Measurements from ENCODE around the gene HHAT. TPM values are rescaled to one million over a fixed set of nuclear protein-coding genes. Genes with fewer than 3 reads are reported as not detected.

Gene HHAT
- total and polyA plus RNA-seq, 2 of the 13 experiments (the other 11 are each of a cell fraction or from before 2014, with no cell fraction given): 2.6 to 4.9 TPM

GRCh38 chr1:210378736-210379135 is 50.0 kb downstream of the HHAT start:
- H3K27me3 ChIP-seq (ENCODE audit: control insufficient read depth in 1 of 2, insufficient read depth in 2 of 2, low read length in 2 of 2): no peaks in the 10 kb centered on the region
- ATAC-seq: no peak
- BruUV-seq (replicated peaks): no TSS peak
- WGBS (ENCODE audit: low lambda C conversion rate): 96% methylated on average over 1 of the region's 1 CpG
- CTCF ChIA-PET (ENCODE audit: low intra/inter-chr PET ratio, low total read pairs): no interaction called here
- H3K4me3 ChIP-seq (replicated peaks in 1 of 3; ENCODE audit: insufficient read depth in 1 of 3, low read depth in 2 of 3, low read length in 3 of 3): no peak overlapping the region
- H3K79me2 ChIP-seq (ENCODE audit: insufficient read depth, low read length): no peaks in the 10 kb centered on the region
- no peak for TF ChIP-seq HES4 (CRISPR knock-in tag; IDR thresholded peaks at IDR 0.05; ENCODE audit: borderline replicate concordance)
- no peak for TF ChIP-seq REST (IDR thresholded peaks at IDR 0.05; ENCODE audit: borderline replicate concordance in 1 of 2, low read depth in 1 of 2, low read length in 2 of 2)
- TF ChIP-seq ZNF354B (CRISPR knock-in tag; IDR thresholded peaks at IDR 0.05): no peak
- TF ChIP-seq SRSF1 (optimal IDR thresholded peaks at IDR 0.05; ENCODE audit: low read depth, low read length): no peak
- TF ChIP-seq ZNF605 (CRISPR knock-in tag; IDR thresholded peaks at IDR 0.05): no peak
- TF ChIP-seq, protein P1, sequence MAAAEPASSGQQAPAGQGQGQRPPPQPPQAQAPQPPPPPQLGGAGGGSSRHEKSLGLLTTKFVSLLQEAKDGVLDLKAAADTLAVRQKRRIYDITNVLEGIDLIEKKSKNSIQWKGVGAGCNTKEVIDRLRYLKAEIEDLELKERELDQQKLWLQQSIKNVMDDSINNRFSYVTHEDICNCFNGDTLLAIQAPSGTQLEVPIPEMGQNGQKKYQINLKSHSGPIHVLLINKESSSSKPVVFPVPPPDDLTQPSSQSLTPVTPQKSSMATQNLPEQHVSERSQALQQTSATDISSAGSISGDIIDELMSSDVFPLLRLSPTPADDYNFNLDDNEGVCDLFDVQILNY (CRISPR knock-in tag; conservative IDR thresholded peaks at IDR 0.05): no peak
- TF ChIP-seq ZNF749 (CRISPR knock-in tag; IDR thresholded peaks at IDR 0.05; ENCODE audit: borderline replicate concordance): no peak
- TF ChIP-seq NR2F1 (CRISPR knock-in tag; IDR thresholded peaks at IDR 0.05): no peak
- no peak for TF ChIP-seq ZNF10 (CRISPR knock-in tag; IDR thresholded peaks at IDR 0.05; ENCODE audit: borderline replicate concordance, low read depth)
- no peak for TF ChIP-seq ZNF264 (CRISPR knock-in tag; IDR thresholded peaks at IDR 0.05)
- no peak for TF ChIP-seq ZSCAN20 (CRISPR knock-in tag; IDR thresholded peaks at IDR 0.05; ENCODE audit: borderline replicate concordance)
- TF ChIP-seq PHB2 (IDR thresholded peaks at IDR 0.05; ENCODE audit: partially characterized antibody): no peak
- TF ChIP-seq JUND (CRISPR knock-in tag; IDR thresholded peaks at IDR 0.05): no peak
- TF ChIP-seq ZNF253 (CRISPR knock-in tag; IDR thresholded peaks at IDR 0.05; ENCODE audit: borderline replicate concordance): no peak
- no peak for TF ChIP-seq DNMT3B (CRISPR knock-in tag; conservative IDR thresholded peaks at IDR 0.05)
- TF ChIP-seq HNRNPK (IDR thresholded peaks at IDR 0.05; ENCODE audit: low read depth, low read length, poor library complexity, severe bottlenecking): no peak
- no peak for TF ChIP-seq PAF1 (CRISPR knock-in tag; IDR thresholded peaks at IDR 0.05)
- TF ChIP-seq NR2F6 (IDR thresholded peaks at IDR 0.05): no peak
- no peak for TF ChIP-seq NR2F6 (CRISPR knock-in tag; IDR thresholded peaks at IDR 0.05)
- H3K27ac ChIP-seq (ENCODE audit: extremely low read length, insufficient read depth, low read length): no peak overlapping the region
- no peak overlapping the region for H2AFZ ChIP-seq (ENCODE audit: low read length)
- FAIRE-seq: no peak
- intact Hi-C loops (cut with micrococcal nuclease; ENCODE audit: unreplicated experiment) (no loop called here), in situ Hi-C loops (cut with HindIII; ENCODE audit: extremely low pct_ligation_motif_present, low pct_unique_long_range_greater_than_20kb) (no loop called here)
- POLR2A ChIA-PET: no interaction called here
- peaks cover 29% of the 10 kb centered on the region for H3K4me1 ChIP-seq (ENCODE audit: insufficient read depth, low read length)
- no peak overlapping the region for H3K9ac ChIP-seq (ENCODE audit: insufficient read depth, low read depth, low read length)
- H4K20me1 ChIP-seq (ENCODE audit: insufficient read depth, low read length): no peaks in the 10 kb centered on the region
- no peaks in the 10 kb centered on the region for H3K9me3 ChIP-seq (ENCODE audit: low read length)
- no peak for DNase-seq (ENCODE audit: low spot score)
- no peak overlapping the region for H3K4me2 ChIP-seq (ENCODE audit: low read depth, low read length)
- H3K36me3 ChIP-seq (replicated peaks in 1 of 2; ENCODE audit: control insufficient read depth in 1 of 2, insufficient read depth in 2 of 2, low read length in 2 of 2): no peaks in the 10 kb centered on the region
